ENCODE results near the gene PPP1R3G.

The PPP1R3G gene

DNA sequence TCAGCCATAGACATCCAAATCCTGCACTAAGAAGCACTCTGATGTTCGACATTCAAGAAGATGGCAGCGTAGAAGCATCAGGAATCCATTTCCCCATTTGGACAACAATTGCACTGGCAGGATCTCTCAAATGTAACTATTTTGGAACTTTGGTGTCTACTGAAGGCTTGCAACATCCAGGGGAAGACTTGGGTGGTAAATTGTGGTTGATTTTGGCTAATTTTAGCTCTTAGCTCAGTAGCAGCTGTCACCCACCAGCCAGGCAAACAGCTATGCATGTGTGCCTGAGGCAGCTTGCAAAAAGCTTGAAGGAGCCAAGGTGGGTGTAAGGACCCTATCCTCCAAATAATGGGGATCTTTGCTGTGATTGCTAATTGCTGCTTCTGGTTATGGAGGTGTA is 35.1 kb upstream of the PPP1R3G start:
- no peak for DNase-seq (ENCODE audit: extremely low read depth, low read depth)
- TF ChIP-seq, protein P1, sequence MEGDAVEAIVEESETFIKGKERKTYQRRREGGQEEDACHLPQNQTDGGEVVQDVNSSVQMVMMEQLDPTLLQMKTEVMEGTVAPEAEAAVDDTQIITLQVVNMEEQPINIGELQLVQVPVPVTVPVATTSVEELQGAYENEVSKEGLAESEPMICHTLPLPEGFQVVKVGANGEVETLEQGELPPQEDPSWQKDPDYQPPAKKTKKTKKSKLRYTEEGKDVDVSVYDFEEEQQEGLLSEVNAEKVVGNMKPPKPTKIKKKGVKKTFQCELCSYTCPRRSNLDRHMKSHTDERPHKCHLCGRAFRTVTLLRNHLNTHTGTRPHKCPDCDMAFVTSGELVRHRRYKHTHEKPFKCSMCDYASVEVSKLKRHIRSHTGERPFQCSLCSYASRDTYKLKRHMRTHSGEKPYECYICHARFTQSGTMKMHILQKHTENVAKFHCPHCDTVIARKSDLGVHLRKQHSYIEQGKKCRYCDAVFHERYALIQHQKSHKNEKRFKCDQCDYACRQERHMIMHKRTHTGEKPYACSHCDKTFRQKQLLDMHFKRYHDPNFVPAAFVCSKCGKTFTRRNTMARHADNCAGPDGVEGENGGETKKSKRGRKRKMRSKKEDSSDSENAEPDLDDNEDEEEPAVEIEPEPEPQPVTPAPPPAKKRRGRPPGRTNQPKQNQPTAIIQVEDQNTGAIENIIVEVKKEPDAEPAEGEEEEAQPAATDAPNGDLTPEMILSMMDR (IDR thresholded peaks at IDR 0.05; ENCODE audit: low read depth, low read length) = no peak

DNA sequence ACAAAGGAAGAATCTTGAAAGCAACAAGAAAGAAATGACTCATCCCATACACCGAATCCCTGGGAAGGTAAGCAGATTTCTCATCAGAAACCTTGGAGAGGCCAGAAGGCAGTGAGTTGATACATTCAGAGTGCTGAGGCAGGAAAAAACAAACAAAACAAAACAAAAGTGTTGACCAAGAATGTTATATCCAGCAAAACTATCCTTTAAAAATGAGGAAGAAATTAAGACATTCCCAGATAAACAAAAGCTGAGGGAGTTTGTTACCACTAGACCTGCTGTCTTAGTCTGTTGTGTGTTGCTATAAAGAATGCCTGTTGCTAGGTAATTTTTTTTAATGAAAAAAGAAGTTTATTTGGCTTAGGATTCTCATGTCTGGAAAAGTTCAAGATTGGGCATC is 33.7 kb upstream of the PPP1R3G start:
- no peak for DNase-seq (ENCODE audit: extremely low read depth, low read depth)
- TF ChIP-seq, protein P1 (IDR thresholded peaks at IDR 0.05; ENCODE audit: low read depth, low read length) = no peak

DNA sequence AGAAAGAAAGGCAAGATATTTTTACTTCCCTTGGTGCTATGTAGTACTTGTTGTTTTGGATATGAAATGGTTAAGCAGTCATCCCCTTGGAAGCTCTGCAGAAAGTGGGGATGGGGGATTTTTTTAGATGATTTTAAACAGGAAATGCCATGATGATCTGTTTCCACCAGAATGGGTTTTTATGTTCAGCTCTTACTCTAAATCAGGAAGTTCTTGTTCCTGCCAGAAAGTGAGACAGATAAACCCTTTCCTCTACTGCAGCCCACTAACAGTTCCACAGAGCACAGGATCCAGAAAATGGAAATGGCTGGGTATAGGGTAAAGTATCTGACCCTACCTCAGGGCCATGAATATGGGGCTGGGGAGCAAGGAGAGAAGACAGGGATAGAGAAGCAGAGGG is 32.1 kb upstream of the PPP1R3G start:
- TF ChIP-seq, protein P1 (IDR thresholded peaks at IDR 0.05; ENCODE audit: low read depth, low read length) = no peak
- DNase-seq (ENCODE audit: extremely low read depth, low read depth) = no peak

DNA sequence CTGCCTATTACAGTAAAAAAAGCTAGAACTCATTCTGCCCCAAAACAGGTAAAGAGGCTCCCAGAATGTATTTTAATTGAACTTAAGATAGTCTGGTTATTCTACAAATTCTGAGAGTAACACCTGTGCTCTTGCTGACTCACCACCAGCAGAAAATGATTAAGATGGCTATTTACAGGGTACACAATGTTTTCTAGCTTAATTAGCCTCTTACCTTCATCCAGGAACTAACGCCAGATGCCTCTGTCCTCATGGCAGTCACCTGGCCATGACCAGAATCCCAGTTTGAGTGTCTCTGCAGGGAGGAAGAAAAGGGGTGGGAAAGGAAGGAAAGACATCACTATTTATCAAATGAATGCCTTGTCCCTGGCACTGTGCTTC is 31.3 kb upstream of the PPP1R3G start:
- DNase-seq (ENCODE audit: extremely low read depth, low read depth) = no peak
- TF ChIP-seq, protein P1 (IDR thresholded peaks at IDR 0.05; ENCODE audit: low read depth, low read length) = no peak

DNA sequence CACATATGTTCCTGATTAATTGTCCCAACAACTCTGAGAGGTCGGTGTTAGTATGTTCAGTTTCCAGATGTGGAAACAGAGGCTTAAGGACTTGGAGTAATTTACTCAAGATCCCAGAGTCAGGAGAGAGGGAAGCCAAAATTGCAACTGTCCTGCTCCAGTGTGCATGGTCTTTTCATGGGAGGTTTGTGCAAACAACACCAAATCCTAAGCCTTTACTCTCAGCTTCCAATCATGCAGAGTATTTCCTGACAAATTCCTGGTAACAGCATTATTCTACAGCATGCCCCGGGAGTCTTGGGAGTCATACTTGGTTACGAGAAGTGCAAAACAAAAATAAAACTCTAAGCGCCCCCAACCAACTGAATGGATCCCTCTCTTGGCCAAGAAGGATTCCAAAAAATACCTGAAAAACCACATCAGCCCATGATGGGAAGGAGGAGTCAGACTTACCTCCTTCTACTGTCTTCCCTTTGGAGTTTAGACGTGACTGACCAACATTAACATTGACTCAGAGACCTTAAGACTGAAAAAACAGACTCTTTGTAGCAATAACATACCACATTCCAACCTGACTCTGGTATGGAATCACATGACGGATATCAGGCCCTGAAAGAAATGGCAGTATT is 30.8 kb upstream of the PPP1R3G start:
- no peak for DNase-seq (ENCODE audit: extremely low read depth, low read depth)
- TF ChIP-seq, protein P1 (IDR thresholded peaks at IDR 0.05; ENCODE audit: low read depth, low read length) = no peak

DNA sequence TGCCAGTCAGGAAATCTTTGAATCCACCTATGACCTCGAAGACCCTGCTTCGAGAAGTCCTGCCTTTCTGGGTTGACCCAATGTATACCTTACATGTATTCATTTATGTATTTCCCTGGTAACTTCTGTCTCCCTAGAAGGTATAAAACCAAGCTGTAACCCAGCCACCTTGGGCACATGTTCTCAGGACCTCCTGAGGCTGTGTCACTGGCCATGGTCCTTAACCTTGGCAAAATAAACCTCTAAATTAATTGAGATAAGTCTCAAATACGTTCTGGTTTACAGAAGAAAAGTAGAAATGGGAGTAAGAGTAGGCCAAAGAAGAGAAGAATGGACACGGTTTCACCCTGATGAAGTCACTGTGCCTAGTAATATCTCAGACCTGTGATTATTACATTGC is 30.0 kb upstream of the PPP1R3G start:
- DNase-seq (ENCODE audit: extremely low read depth, low read depth) = no peak
- TF ChIP-seq, protein P1 (IDR thresholded peaks at IDR 0.05; ENCODE audit: low read depth, low read length) = no peak

DNA sequence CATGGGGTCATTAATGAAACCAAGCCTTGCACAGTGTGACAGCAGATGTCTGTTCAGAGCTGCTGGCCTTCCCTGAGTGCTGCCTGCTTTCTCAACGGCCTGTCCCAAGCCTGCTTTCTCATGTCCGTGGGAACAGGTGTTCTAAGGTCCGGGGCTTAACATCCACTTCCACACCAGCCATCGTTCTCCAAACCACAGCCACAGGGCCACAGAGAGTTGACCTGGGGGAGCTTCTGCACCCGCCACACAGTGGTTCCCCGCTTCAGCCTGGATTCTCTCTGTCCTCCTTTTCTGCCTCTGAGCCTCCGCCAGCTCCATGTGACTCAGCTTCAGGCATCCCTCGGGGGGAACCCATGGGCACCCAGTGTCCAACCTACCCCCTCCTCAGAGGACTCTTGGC is 26.9 kb upstream of the PPP1R3G start:
- TF ChIP-seq, protein P1 (IDR thresholded peaks at IDR 0.05; ENCODE audit: low read depth, low read length) = no peak
- DNase-seq (ENCODE audit: extremely low read depth, low read depth) = no peak

Data from AG09319 (cell line).